T-helper 1 cell treated with Interleukin-12 subunit alpha and Interleukin-12 subunit beta and Interleukin-4 antibody, amounts not matched to agents 30 μg/mL and 1 μg/mL, for 36 hours (primary cell): ENCODE measurements around the gene HEPACAM.
A peak's percentile ranks its signal among the peaks of the same experiment; 100 is the strongest.

Source experiments
- H3K27ac Mint-ChIP-seq: one replicate; pipeline ENCODE4 v1.8.0; 2021; ENCODE audit warnings: mild to moderate bottlenecking, mixed read lengths
- H3K27me3 Mint-ChIP-seq: one replicate; pipeline ENCODE4 v1.8.0; 2021; ENCODE audit warnings: low read depth, mixed read lengths
- H3K36me3 Mint-ChIP-seq: one replicate; pipeline ENCODE4 v1.8.0; 2021; ENCODE audit warnings: low read depth, mixed read lengths
- H3K4me1 Mint-ChIP-seq: one replicate; pipeline ENCODE4 v1.8.0; 2021; ENCODE audit warnings: low read depth, mixed read lengths
- H3K4me3 Mint-ChIP-seq: one replicate; pipeline ENCODE4 v1.8.0; 2021; ENCODE audit warnings: mild to moderate bottlenecking, moderate library complexity, mixed read lengths
- H3K9me3 Mint-ChIP-seq: one replicate; pipeline ENCODE4 v1.8.0; 2021; ENCODE audit warnings: mixed read lengths

The HEPACAM gene

DNA sequence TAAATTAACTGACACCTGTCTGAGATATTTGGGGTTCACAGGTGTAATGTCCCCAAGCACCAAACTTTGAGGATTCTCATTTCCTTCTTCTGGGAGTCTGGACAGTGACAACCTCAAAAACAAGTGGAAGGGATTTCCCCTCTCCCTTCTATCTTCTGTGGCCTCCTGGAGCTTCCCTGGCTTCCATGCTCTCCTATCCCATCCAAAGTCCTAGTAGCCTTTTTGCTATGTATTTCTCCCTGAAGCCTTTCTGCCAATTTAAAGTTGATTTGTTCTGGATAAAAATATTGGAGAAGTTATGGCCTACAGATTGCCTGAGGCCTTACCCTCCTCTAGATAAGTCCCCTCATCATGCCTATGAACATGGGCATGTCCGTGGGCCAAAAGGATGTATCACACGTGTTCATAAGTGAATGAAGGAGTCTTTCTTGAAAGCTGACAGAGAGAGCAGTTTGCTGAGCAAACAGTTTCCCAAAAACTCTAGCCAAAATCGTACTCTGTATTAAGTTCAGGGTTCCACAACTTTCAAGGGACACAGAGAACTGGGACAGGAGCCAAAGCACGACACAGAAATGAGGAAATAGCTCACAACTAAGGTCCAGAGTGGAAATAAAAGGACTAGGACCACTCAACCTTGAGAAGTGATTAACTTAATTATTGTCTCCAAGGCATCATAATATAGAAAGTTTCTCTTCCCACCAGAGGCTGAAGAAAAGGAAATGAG lies 6.7 kb downstream of the HEPACAM start:
- H3K4me3 Mint-ChIP-seq: no peak overlapping the region
- H3K27ac Mint-ChIP-seq: no peak overlapping the region
- H3K27me3 Mint-ChIP-seq: no peaks in the 10 kb centered on the region
- H3K9me3 Mint-ChIP-seq: no peaks in the 10 kb centered on the region
- H3K36me3 Mint-ChIP-seq: no peaks in the 10 kb centered on the region
- peaks cover 5% of the 10 kb centered on the region for H3K4me1 Mint-ChIP-seq

GRCh38 chr11:124923296-124923695 lies 12.6 kb downstream of the HEPACAM start:
- no peaks in the 10 kb centered on the region for H3K36me3 Mint-ChIP-seq
- peaks cover 3% of the 10 kb centered on the region for H3K4me1 Mint-ChIP-seq
- H3K4me3 Mint-ChIP-seq: no peak overlapping the region
- H3K27me3 Mint-ChIP-seq: peaks cover 14% of the 10 kb centered on the region
- H3K27ac Mint-ChIP-seq: no peak overlapping the region
- H3K9me3 Mint-ChIP-seq: no peaks in the 10 kb centered on the region

GRCh38 chr11:124922831-124923230 lies 13.0 kb downstream of the HEPACAM start:
- Mint-ChIP-seq H3K27ac (no peak overlapping the region), H3K4me1 (peaks cover 3% of the 10 kb centered on the region), H3K36me3 (no peaks in the 10 kb centered on the region), H3K9me3 (no peaks in the 10 kb centered on the region), H3K4me3 (no peak overlapping the region), H3K27me3 (peaks cover 16% of the 10 kb centered on the region)

GRCh38 chr11:124920870-124921609 lies 14.8 kb downstream of the HEPACAM start:
- Mint-ChIP-seq H3K27ac (no peak overlapping the region), H3K36me3 (no peaks in the 10 kb centered on the region)

DNA sequence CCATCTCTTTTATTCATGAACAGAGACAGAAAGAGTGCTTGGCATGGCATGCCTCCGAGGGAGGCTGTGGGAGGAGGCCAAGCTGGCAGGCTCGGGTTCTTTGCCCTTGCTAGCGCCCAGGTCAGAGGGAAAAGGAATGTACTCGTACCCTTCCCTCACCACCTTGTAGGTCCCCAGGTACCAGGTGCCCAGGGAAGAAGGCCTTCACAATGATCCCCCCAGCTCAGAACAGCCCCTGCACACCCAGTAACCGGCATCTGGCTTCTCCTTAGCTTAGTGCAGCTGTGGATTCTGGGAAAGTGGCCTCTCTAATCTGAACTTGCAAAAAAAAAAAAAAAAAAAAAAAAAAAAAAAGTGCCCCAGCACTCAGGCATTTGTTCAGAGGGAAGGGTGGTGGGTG lies 15.5 kb downstream of the HEPACAM start:
- Mint-ChIP-seq H3K27me3 (peaks cover 23% of the 10 kb centered on the region), H3K4me1 (peaks cover 3% of the 10 kb centered on the region), H3K27ac (no peak overlapping the region), H3K36me3 (no peaks in the 10 kb centered on the region), H3K9me3 (no peaks in the 10 kb centered on the region), H3K4me3 (no peak overlapping the region)

More at GRCh38 chr11:124920870-124921609, 14.8 kb downstream of the HEPACAM start:
- Mint-ChIP-seq H3K4me1 (peaks cover 3% of the 10 kb centered on the region), H3K4me3 (peak overlapping the region; percentile 45), H3K9me3 (no peaks in the 10 kb centered on the region), H3K27me3 (peaks cover 21% of the 10 kb centered on the region)

- H3K4me1 Mint-ChIP-seq: peaks cover 3% of the 10 kb centered on the region
- no peak overlapping the region for H3K4me3 Mint-ChIP-seq
- peaks cover 23% of the 10 kb centered on the region for H3K27me3 Mint-ChIP-seq
Measured at GRCh38 chr11:124919898-124920297, 15.9 kb downstream of the HEPACAM start.

GRCh38 chr11:124918950-124919349 lies 16.9 kb downstream of the HEPACAM start, which contains the start of gene HEPN1:
Gene HEPN1, plus strand, starts transcription at chr11:124919250.
- H3K4me3 Mint-ChIP-seq: no peak within 1 kb of the TSS
- H3K9me3 Mint-ChIP-seq: no peaks in the 10 kb centered on the region
- no peak within 1 kb of the TSS for H3K27ac Mint-ChIP-seq
- H3K27me3 Mint-ChIP-seq: peaks cover 27% of the 10 kb centered on the region
- H3K36me3 Mint-ChIP-seq: no peaks in the 10 kb centered on the region
- H3K4me1 Mint-ChIP-seq: peaks cover 3% of the 10 kb centered on the region

More at GRCh38 chr11:124919898-124920297, 15.9 kb downstream of the HEPACAM start:
- no peak overlapping the region for H3K27ac Mint-ChIP-seq
- H3K9me3 Mint-ChIP-seq: no peaks in the 10 kb centered on the region
- H3K36me3 Mint-ChIP-seq: no peaks in the 10 kb centered on the region

DNA sequence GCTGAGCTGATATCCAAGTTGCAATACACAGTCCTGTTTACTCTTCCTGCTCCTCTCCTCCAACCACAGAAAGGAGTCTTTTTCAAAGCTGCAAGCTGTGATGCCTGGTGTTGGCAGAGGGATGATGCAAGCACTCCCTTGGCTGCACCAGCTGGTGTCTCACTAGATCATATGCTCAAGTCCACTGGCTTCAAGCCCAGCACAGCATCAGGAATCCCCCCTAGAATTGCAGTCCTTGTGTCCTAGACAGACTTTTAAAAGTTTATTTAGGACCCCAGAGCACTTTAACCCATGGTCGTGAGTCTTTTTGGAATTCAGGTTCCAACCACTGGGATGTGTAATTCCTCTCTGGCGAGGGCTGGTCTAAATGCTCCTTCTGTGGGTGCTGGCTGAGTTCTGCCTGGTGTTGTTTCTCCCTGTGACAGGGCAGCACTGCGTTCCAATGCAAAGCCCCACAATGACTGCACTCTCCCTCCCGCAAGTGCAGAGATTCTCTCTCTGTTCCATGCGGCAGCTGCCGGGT lies 18.7 kb downstream of the HEPACAM start:
- Mint-ChIP-seq H3K9me3 (peaks cover 4% of the 10 kb centered on the region), H3K4me1 (no peaks in the 10 kb centered on the region), H3K36me3 (no peaks in the 10 kb centered on the region), H3K27me3 (peaks cover 27% of the 10 kb centered on the region), H3K4me3 (no peak overlapping the region), H3K27ac (no peak overlapping the region)

DNA sequence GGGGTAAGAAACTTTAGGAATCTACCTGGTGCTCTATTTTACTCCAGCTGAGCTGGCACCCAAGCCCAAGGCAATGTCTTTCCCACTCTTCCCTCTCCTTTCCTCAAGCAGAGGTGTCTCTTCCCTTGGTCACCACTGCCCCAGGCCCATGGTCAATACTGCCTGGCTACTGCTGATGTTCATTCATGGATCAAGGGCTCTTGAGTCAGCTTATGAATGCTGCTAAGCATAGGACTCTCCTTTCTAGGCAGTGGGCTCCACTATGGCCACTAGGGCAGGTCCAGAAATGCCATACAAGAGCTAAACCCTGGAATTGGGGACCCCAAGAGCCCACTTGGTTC lies 19.5 kb downstream of the HEPACAM start:
- H3K4me1 Mint-ChIP-seq: no peaks in the 10 kb centered on the region
- no peaks in the 10 kb centered on the region for H3K36me3 Mint-ChIP-seq
- no peak overlapping the region for H3K27ac Mint-ChIP-seq

DNA sequence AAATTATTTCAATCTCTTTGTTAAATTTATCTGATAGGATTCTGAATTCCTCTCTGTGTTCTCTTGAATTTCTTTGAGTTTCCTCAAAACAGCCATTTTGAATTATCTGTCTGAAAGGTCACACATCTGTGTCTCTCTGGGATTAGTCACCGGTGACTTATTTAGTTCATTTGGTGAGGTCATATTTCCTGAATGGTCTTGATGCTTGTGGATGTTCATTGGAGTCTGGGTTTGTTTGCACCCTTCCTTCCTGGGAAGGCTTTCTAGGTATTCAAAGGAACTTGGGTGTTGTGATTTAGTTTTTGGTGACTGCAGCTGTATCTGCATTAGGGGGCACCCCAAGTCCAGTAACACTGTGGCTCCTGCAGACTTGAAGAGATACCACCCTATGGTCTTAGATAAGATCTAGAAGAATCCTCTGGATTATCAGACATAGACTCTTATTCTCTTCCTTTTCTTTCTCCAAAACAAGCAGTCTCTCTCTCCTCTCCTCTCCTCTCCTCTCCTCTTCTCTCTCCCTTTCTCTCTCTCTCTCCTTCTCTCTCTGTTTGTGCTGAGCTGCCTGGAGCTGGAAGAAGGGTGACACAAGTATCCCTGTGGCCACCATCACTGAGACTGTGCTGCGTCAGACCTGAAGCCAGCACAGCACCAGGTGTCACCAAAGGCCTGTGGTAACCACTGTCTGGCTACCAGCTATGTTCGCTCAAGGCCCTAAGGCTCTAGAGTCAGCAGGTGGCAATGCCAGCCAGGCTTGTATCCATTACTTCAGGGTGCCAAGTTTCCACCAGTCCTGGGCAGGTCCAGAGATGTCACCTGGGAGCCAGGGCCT lies 20.1 kb downstream of the HEPACAM start:
- peaks cover 24% of the 10 kb centered on the region for H3K27me3 Mint-ChIP-seq
- H3K4me1 Mint-ChIP-seq: no peaks in the 10 kb centered on the region
- no peak overlapping the region for H3K27ac Mint-ChIP-seq
- no peak overlapping the region for H3K4me3 Mint-ChIP-seq
- H3K9me3 Mint-ChIP-seq: peaks cover 11% of the 10 kb centered on the region
- no peaks in the 10 kb centered on the region for H3K36me3 Mint-ChIP-seq

More for the DNA sequence above, 19.5 kb downstream of the HEPACAM start:
- Mint-ChIP-seq H3K27me3 (peaks cover 24% of the 10 kb centered on the region), H3K9me3 (peaks cover 11% of the 10 kb centered on the region), H3K4me3 (no peak overlapping the region)

DNA sequence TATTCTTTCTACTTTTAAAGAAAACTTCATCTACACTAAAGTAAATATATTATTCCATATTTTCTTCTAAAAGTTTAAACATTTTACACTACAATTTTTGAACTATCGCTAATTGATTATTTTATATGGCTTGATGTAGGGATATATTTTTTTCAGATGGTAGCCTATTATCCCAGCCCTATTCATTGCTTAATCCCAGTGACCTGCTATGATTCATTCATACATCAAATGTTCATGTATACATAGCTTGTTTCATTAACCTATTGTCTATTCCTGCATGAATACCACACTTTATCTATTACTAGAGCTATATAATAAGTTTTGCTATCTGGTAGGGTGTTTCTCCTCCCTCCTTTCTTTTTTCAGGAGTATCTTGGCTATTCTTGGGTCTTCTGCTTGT lies 33.2 kb downstream of the HEPACAM start:
- H3K27ac Mint-ChIP-seq: no peak overlapping the region
- H3K4me1 Mint-ChIP-seq: peaks cover 2% of the 10 kb centered on the region
- no peak overlapping the region for H3K4me3 Mint-ChIP-seq
- H3K9me3 Mint-ChIP-seq: no peaks in the 10 kb centered on the region
- peaks cover 41% of the 10 kb centered on the region for H3K27me3 Mint-ChIP-seq
- H3K36me3 Mint-ChIP-seq: no peaks in the 10 kb centered on the region

DNA sequence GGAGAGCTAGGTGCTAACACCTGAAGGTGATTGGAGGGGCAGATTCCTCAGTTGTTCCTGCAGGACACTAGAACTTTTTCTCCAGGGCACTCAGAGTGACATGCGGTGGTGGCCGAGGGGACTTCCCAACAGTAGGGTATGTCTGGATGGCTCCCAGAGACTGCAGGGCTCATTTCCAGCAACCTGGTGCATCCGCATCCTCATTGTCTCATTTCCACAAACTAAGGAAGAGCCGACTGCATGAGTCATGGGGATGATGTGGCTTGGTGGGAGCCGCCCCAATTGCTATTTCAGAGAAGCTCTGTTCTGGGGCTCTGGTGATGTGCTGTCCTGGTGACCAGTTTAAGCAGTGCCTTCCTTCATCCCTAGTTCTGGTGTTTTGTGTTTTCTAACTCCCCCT lies 35.4 kb downstream of the HEPACAM start:
- Mint-ChIP-seq H3K36me3 (no peaks in the 10 kb centered on the region), H3K27me3 (peaks cover 33% of the 10 kb centered on the region), H3K27ac (no peak overlapping the region), H3K4me3 (no peak overlapping the region), H3K9me3 (no peaks in the 10 kb centered on the region), H3K4me1 (peaks cover 5% of the 10 kb centered on the region)

GRCh38 chr11:124899383-124900145 lies 36.3 kb downstream of the HEPACAM start:
- peaks cover 27% of the 10 kb centered on the region for H3K27me3 Mint-ChIP-seq
- H3K4me1 Mint-ChIP-seq: peaks cover 5% of the 10 kb centered on the region
- no peak overlapping the region for H3K4me3 Mint-ChIP-seq
- no peaks in the 10 kb centered on the region for H3K9me3 Mint-ChIP-seq
- H3K27ac Mint-ChIP-seq: no peak overlapping the region
- no peaks in the 10 kb centered on the region for H3K36me3 Mint-ChIP-seq

- Mint-ChIP-seq H3K36me3 (no peaks in the 10 kb centered on the region), H3K27ac (no peak overlapping the region), H3K4me1 (peaks cover 5% of the 10 kb centered on the region), H3K27me3 (peaks cover 26% of the 10 kb centered on the region), H3K9me3 (no peaks in the 10 kb centered on the region), H3K4me3 (no peak overlapping the region)
Measured at GRCh38 chr11:124898711-124899110, 37.1 kb downstream of the HEPACAM start.
